Colon (tissue), 2 donors: ENCODE measurements around the gene FAM20B.
"Not testable (repeated sequence)": the region's sequence is repeated elsewhere in the genome, so short reads cannot be mapped to it uniquely, and the experiment has no call there.

Source experiments
- FAIRE-seq: peaks from 2 replicates; lab custom pipeline; 2012; peaks lifted over from hg19 to GRCh38; lab: Jason Lieb, UNC
- donor health status: control.
- donor health status: control.

FAM20B gene, protein sequence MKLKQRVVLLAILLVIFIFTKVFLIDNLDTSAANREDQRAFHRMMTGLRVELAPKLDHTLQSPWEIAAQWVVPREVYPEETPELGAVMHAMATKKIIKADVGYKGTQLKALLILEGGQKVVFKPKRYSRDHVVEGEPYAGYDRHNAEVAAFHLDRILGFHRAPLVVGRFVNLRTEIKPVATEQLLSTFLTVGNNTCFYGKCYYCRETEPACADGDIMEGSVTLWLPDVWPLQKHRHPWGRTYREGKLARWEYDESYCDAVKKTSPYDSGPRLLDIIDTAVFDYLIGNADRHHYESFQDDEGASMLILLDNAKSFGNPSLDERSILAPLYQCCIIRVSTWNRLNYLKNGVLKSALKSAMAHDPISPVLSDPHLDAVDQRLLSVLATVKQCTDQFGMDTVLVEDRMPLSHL

DNA sequence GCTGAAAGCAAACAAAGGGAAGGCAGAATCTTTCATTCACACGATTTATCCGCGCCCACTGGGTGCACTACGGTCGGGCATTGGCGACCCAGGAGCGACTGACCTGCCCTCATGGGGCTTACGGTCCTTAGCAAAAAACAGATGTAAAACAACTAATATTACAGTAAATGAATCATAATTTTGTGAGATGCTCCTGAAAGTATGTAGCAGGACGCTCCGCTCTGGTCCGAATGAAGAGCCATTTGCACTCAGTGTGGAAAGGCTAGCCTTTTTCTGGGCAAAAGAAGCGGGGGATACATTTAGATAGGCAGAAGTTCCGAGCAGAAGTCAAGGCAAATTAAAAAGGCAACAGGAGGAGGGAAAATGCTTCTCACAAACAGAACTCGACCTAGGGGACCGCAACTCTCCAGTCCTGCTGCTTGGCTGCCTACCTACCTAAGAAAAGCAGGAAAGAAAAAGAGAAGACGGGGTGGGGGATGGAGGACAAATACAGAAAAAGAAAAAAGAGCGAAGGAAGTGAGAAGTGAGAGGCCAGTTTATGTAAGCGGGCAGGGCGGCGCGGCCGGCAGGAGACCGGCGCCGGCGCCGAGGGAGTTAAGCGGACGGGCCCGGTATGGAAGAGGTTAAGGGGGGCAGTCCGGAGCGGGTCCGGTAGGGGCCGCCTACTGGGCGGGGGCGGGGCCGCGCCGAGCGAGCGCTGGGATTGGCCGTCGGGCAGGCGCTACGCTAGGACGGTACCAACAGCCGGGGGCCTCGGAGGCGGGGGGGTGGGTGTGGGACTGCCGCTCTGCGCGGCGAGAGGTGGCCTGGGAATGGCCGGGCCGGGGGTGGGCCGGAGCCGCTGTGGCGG, at the start of gene FAM20B:
Gene FAM20B (plus strand): TSS at position 770 of the 850 bp plus-strand sequence. CDS start 17,954 bp downstream, outside the sequence.
- no peak for FAIRE-seq

DNA sequence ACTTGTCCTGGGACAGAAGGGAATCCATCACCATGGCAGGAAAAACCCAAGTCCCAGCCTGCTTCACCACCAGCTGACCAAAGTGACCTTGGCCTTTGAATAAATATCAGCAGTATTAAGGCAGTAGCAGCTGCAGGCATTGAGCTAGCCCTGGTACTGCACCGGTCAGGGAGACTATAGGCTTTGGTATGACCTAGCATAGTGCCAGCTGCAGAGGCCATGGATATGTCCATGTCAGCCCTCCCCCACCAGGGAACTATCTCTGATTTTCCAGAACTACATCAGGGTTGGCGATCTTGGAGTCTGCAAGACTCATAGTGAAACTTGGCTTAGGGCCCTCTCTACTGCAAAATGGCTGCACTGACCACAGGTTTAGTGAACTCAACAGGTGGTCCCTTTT, 49.2 kb upstream of the FAM20B start:
- FAIRE-seq: no peak

DNA sequence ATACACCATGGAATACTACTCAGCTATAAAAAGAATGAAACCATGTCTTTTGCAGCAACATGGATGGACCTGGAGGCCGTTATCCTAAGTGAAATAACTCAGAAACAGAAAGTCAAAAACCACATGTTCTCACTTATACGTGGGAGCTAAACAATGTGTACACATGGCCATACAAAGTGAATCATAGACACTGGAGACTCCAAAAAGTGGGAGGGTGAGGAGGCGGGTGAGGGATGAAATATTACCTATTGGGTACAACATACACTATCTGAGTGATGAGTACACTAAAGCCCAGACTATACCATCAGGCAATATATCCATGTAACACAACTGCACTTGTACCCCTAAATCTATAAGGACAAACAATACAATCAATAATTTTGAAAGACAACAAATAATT, 39.5 kb upstream of the FAM20B start:
- no peak for FAIRE-seq

DNA sequence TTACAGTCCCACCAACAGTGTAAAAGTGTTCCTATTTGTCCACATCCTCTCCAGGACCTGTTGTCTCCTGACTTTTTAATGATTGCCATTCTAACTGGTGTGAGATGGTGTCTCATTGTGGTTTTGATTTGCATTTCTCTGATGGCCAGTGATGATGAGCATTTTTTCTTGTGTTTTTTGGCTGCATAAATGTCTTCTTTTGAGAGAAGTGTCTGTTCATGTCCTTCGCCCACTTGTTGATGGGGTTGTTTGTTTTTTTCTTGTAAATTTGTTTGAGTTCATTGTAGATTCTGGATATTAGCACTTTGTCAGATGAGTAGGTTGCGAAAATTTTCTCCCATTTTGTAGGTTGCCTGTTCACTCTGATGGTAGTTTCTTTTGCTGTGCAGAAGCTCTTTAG, 37.5 kb upstream of the FAM20B start:
- not testable (repeated sequence) for FAIRE-seq

DNA sequence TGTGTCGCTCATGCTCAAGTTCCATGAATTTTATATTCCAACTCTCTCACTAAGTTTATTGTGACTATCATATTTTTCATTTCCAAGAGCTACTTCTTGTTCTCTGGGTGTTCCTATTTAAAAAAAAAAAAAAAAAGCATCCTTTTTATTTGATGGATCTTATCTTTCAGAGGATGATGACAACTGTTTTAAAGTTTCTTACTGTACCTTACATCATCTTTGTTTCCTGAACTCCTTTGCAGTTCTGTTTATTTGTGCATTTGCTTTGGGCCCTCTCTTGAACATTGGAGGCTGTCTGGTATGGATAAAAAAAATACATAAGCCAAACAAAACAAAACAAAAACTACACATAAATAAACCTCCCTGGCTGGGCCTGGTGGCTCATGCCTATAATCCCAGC, 32.1 kb upstream of the FAM20B start:
- no peak for FAIRE-seq

DNA sequence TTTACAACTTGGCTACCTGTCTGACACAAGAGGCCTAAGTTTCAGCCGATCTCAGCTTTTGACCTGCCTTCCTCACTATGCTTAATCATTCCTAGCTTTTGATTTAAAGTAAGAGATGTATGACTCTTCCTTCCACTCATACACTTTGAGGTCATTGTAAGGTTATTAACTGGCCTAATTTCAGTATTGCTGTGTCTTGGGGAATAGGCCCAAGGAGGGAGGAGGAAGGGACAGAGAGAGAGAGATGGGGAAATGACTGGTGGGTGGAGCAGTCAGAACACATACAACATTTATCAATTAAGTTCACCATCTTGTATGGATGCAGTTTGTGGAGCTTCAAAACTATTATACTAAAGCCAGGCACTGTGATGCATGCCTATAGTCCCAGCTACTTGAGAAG, 28.3 kb upstream of the FAM20B start:
- FAIRE-seq: no peak

DNA sequence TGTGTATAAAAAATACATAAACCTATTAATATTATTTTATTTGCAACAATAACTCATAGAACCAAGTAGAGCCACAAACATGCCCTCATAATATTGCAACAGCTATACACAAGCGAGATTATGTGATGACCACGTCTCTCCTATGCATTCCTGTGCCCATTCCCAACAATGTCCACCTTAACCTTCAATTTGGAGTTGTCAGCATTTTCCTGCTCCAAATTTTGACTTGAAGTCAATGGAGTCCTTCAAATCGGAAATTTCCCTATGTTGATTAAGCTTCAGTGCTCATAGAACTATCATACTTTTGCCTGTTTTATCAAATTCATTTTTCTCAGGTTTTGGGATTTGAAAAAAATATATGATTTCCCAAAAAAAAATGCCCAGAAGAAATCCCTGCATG, 27.4 kb upstream of the FAM20B start:
- no peak for FAIRE-seq

DNA sequence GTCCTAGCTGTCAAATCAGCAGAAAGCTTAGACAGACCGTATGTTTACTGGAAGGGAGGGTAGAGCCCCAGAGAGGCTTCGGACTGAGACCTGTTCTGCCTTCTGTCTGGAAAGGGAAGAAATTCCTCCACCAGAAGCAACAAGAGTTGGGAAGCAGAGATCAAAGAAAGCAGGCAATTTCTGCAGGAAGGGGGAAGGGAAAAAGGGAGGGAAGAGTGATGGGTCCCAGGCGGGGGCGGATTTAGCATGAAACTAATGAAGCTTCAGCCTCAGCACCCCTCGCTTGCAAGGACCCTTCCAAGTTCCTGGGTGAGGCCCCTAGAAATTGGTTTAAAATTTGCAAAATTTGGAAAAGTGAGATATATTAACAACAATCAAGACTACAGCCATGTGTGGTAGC, 26.6 kb upstream of the FAM20B start:
- FAIRE-seq: no peak

DNA sequence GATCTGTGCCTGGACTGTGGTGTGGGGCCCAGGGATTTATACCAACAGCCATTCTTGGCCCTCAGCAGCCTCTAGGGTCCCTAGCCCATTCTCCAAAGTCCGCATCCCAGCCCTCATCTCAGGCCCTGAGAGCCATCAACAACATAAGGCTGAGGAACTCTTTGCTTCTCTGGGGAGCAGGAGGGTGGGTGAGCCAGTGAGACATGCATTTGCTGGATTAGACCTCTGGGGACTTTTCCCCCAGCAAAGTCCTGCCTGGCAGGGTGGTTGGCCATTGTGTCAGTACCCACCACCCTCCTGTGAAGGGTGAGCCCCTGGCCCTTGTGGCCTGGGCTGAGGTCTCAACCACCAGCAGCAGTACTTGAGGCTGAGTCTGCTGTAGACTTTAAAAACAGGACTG, 24.2 kb upstream of the FAM20B start:
- FAIRE-seq: no peak

DNA sequence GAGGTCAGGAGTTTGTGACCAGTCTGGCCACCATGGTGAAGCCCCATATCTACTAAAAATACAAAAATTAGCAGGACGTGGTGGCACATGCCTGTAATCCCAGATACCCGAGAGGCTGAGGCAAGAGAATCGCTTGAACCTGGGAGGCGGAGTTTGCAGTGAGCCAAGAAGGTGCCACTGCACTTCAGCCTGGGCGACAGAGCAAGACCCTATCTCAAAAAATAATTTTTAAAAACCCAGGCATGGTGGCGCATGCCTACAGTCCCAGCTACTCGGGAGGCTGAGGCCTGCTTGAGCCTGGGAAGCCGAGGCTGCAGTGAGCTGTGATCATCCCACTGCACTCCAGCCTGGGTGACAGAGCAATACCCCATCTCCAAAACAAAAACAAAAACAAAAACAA, 23.6 kb upstream of the FAM20B start:
- FAIRE-seq: not testable (repeated sequence)

DNA sequence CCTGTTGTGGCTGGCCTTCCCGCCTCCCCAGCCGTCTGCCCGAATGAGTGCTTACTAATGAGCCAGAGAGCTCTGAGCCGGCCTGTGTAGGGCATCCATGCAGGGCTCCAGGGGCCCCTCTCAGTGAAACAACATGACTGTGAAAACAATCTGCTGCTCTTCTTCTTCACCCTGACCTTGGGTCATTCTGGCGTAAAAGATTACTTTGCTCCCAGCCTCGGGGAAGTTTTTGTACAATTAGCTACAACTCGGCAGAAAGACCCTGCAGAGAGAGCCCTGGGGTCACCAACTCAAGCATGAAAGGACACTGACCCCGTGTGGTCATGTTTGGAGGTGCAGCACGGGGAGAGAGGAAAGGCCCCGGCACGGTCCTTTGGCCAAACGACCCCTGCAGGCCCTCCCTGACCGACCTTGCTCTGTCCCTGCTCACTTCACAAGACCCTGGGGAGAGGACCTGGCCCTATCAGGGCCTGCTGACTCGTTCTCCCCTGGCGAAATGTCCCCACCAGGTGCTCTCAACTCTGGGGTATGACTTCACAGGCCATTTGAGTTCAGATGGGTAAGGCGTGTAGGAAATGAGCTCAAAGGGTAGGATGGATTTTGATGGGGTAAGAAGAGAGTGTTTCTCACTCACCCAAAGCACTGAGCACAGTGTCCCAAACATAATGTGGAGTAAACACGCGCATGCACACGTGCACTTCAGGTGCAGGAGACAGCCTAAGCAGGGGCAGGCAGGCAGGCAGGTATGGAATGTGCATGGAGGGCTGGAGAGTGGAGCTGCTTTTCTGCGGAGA, 22.9 kb upstream of the FAM20B start:
- no peak for FAIRE-seq

DNA sequence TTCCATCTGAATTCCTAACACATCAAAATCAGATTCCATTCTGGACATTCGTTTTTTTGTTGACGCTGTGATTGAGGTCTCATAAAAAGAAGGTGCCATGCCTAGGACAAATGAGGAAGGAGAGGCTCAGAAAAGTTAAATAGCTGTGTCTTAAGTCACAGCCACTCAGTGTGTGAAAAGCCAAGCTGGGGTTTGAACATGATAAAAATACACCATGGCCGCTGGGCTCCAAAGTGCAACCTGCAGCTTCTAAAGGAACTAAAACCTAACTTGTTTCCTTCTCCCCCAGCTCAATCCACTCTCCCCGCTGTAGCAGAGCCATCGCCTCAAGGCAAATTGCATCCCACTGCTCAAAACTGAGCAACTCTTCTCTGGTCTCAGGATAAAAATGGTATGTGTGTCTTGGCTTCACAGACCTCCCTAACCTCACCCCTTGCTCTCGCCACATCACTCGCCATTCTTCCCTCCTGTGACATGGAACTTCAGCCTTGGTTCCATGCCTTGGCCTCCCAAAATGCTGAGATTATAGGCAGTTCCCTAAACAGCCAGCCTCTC, 22.1 kb upstream of the FAM20B start:
- FAIRE-seq: no peak

DNA sequence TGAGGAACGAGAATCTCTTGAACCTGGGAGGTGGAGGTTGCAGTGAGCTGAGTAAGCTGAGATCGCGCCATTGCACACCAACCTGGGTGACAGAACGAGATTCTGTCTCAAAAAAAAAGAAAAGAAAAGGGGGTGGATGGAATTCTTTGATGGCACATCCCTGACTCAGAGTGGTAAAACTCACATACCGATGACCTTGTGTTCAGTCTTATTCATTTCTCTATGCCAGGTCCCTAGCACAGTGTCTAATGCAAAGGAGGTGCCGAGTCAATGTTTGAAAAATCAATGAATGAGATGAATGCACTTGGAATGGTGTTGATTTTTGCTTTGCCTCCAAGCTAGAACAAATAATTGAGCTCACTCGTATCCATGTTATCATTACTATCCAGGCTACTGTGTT, 18.5 kb upstream of the FAM20B start:
- FAIRE-seq: no peak

DNA sequence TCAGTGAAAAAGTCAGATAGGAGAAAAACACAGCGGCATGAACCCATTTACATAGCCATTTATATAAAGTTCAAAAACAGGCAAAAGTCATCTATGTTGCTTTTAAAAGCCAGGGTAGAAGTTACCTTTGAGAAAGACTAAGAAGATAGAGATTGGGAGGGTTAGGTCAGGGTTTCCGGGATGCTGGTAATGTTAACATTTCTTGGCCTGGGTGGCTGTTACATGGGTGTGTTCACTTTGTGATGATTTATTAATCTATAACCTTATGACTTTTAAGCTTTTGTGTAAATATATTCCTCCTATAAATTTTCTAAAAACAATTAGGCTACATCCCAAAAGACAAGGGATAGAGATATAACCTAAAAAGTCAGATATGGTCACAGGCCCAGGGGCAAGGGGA, 15.0 kb upstream of the FAM20B start:
- FAIRE-seq: no peak

DNA sequence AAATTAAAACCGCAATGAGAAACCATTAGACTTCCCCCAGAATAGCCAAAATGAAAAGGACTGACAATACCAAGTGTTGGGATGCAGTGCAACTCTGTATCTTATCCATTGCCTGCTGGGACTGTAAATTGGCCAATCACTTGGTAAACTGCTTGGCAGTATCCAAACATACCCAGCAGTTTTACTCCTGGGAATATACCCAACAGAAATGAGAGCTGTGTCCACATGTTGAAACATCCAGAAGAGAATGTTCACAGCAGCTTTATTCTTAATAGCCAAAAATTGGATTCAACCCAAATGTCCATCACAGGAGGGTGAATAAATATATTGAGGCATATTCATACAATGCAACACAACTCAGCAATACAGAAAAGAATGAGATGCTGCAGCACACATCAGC, 13.7 kb upstream of the FAM20B start:
- FAIRE-seq: no peak

DNA sequence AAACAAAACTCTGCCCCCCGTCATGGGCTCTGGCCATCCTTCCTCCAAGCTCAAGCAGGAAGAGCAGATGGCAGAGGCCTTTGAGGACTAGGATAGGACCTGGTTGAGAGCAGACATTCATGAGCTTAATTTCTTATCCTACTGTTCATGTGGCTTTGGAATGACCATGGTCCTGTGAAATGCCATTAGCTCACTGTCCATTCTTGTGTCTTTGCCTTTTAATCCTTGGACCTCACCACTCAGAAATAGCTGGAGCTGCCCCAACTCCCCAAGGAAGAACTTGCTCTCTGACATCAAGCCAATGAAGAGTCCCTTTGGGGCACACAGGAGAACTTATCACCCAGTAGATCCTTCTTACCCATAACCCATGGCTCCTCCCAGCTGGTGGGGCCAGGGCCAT, 11.6 kb upstream of the FAM20B start:
- no peak for FAIRE-seq

DNA sequence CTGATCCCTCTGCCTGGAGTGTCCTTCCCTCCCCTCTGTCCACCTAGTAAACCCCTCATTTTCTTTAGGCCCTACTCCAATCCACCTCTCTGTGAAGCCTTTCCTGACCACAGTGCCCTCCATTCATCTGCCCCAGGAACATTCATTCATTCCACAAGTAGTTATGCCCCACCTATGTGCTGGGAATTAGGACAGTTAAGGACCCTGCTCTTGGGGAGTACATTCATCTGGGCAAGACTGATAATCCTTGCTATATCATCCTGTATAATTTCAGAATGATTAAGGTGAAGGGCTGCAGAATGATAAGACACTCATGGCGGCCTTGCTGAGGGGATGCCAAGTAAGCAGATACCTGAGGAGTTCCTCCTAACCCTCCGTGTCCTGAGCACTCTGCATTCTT, 10.3 kb upstream of the FAM20B start:
- FAIRE-seq: no peak

DNA sequence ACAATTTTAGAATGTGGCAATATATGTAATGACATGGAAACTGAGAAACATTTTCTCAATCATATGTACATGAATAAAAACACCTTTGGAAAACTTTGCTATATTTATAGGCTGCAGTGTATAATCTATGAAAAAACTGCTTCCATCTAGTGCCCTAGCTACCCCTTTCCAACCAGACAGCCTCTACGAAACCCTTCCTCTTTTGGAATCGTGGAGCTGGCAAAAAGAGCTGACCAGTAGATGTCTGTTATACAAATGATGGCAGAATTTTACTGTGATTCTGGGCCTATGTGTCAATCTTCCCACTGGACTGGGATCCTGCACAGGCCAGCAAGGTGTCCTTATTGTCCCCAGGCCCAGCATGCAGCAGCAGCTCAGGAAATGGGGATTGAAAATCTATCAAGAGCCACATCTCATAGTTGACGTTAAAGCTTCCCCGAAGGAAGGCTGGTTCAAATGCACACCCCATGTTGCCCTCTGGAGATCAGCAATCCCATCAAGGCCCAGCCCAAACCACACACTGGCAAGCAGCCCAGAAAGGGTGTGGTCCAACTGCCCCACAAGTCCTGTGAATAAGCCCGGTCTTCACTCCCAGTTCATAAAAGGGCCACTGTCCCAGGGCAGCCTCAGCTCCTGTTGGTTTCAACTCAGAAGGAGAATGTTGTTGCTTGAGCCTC, 8.8 kb upstream of the FAM20B start:
- FAIRE-seq: no peak

DNA sequence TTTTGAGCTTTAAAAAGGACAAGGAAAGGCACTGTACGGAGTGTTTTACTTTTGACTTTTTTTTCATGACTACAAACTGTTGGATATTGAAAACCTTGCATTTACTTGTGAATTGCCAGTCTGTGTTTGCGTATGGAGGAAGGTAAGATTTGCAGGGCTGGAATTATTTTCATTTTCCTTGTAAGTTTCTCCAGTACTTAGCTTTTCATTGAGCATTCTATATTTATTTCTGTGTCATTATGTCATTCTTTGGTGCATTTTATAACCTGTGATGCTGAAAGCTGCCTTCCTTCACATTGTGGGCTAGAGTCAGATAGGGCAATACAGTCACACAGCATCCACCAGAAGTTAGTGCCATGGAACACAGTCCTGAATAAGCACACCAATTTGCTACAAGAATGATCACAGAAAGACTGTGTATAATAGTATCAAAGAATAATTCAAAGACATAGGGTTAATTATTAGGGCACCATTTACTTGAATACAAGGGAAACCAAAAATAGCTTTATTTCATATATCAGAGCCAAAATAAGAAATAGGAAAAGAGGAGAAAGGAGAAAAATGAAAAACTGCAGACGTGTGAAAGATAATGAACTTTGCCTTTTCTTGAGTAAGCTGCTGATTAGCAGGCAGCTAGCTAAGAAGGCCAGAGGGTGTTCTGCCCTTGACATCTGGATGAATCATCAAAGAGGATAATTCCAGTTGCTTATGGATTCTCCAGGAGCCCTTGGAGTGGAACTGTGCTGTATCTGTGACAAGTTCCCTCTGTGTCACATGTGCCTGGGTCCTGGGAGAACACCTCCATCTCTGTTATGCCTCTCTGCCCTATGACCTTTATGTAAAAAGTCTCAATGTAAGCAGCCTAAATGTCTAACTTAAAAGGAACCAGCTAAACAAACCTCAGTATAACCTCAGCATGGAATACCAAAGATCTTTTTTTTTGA, 8.0 kb upstream of the FAM20B start:
- no peak for FAIRE-seq

DNA sequence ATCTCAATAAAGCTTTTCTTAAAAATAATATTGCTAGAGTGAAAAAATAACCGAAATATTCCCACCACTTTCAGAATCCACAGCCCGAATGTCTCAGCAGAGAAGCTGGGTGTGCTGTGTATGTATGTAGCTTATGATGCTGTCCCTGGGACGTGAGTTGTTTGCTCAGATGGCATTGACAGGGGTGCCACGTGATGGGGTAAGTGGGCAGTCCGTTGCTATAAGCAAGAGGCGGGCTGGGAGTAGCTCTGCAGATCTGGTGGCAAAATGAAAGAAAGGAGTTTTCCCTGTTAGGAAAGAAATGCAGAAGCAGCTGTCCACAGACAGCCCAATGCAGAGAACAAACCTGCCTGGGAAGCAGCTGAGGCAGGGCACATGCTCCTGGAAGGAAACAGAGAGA, 3.8 kb upstream of the FAM20B start:
- FAIRE-seq: no peak
